HEK293 (cell line): Measurements from ENCODE around the gene NUMA1.
A peak's percentile ranks its signal among the peaks of the same experiment; 100 is the strongest.

Experiments
- EGR2 ChIP-seq: fragments of 450-650 bp; formaldehyde crosslinking; IDR thresholded peaks from 2 replicates; pipeline ENCODE4 v1.5.1; 2016; ENCODE audit warnings: low read depth, missing biosample characterization, missing genetic modification characterization
- KLF7 ChIP-seq: fragments of 450-650 bp; formaldehyde crosslinking; IDR thresholded peaks from 2 replicates; pipeline ENCODE4 v1.5.1; 2016; ENCODE audit warnings: missing biosample characterization, missing genetic modification characterization, borderline replicate concordance
- SP2 ChIP-seq: fragments of 450-650 bp; formaldehyde crosslinking; IDR thresholded peaks from 2 replicates; pipeline ENCODE4 v1.5.1; 2016; ENCODE audit warnings: missing biosample characterization, missing genetic modification characterization
- SP3 ChIP-seq: fragments of 450-650 bp; formaldehyde crosslinking; IDR thresholded peaks from 2 replicates; pipeline ENCODE4 v1.5.1; 2016; ENCODE audit warnings: missing biosample characterization, missing genetic modification characterization
- ZIC2 ChIP-seq: fragments of 450-650 bp; formaldehyde crosslinking; IDR thresholded peaks from 2 replicates; pipeline ENCODE4 v1.5.1; 2016; ENCODE audit warnings: missing biosample characterization, missing genetic modification characterization
- ZNF138 ChIP-seq: fragments of 450-650 bp; formaldehyde crosslinking; IDR thresholded peaks from 2 replicates; pipeline ENCODE4 v1.5.1; 2016; ENCODE audit warnings: missing biosample characterization, missing genetic modification characterization, borderline replicate concordance
- ZNF175 ChIP-seq: fragments of 450-650 bp; formaldehyde crosslinking; IDR thresholded peaks from 2 replicates; pipeline ENCODE4 v1.5.1; 2016; ENCODE audit warnings: missing biosample characterization, missing genetic modification characterization
- ZNF223 ChIP-seq: fragments of 450-650 bp; formaldehyde crosslinking; IDR thresholded peaks from 2 replicates; pipeline ENCODE4 v1.5.1; 2016; ENCODE audit warnings: missing biosample characterization, missing genetic modification characterization
- ZNF311 ChIP-seq: fragments of 450-650 bp; formaldehyde crosslinking; IDR thresholded peaks from 2 replicates; pipeline ENCODE4 v1.5.1; 2017; ENCODE audit warnings: missing biosample characterization, missing genetic modification characterization, borderline replicate concordance
- ZNF555 ChIP-seq: fragments of 450-650 bp; formaldehyde crosslinking; conservative IDR thresholded peaks from 2 replicates; pipeline ENCODE4 v1.5.1; 2017; ENCODE audit warnings: missing biosample characterization, mild to moderate bottlenecking, missing genetic modification characterization, inconsistent platforms
- ZNF558 ChIP-seq: fragments of 450-650 bp; formaldehyde crosslinking; IDR thresholded peaks from 2 replicates; pipeline ENCODE4 v1.5.1; 2016; ENCODE audit warnings: missing biosample characterization, missing genetic modification characterization
- ZNF561 ChIP-seq: fragments of 450-650 bp; IDR thresholded peaks from 2 replicates; pipeline ENCODE4 v1.5.1; 2018; ENCODE audit warnings: missing biosample characterization, missing genetic modification characterization, borderline replicate concordance
- ZNF571 ChIP-seq: fragments of 450-650 bp; formaldehyde crosslinking; IDR thresholded peaks from 2 replicates; pipeline ENCODE4 v1.5.0; 2017; ENCODE audit warnings: missing biosample characterization, missing genetic modification characterization
- ZNF707 ChIP-seq: fragments of 450-650 bp; formaldehyde crosslinking; IDR thresholded peaks from 2 replicates; pipeline ENCODE4 v1.5.1; 2016; ENCODE audit warnings: missing biosample characterization, missing genetic modification characterization
- ZNF791 ChIP-seq: fragments of 450-650 bp; formaldehyde crosslinking; IDR thresholded peaks from 2 replicates; pipeline ENCODE4 v1.5.1; 2016; ENCODE audit warnings: missing biosample characterization, missing genetic modification characterization
- ZNF792 ChIP-seq: fragments of 450-650 bp; formaldehyde crosslinking; IDR thresholded peaks from 2 replicates; pipeline ENCODE4 v1.5.1; 2016; ENCODE audit warnings: missing biosample characterization, missing genetic modification characterization
- TF ChIP-seq, protein P1 (sequence below): fragments of 450-650 bp; formaldehyde crosslinking; conservative IDR thresholded peaks from 2 replicates; pipeline ENCODE4 v1.5.1; 2016; ENCODE audit warnings: low read depth, missing biosample characterization, missing genetic modification characterization
- TF ChIP-seq, protein P2 (sequence below): fragments of 450-650 bp; formaldehyde crosslinking; IDR thresholded peaks from 2 replicates; pipeline ENCODE4 v1.5.1; 2016; ENCODE audit warnings: missing biosample characterization, missing genetic modification characterization
- TF ChIP-seq, protein P3 (sequence below): fragments of 450-650 bp; formaldehyde crosslinking; IDR thresholded peaks from 2 replicates; pipeline ENCODE4 v1.5.1; 2016; ENCODE audit warnings: missing biosample characterization, missing genetic modification characterization
- TF ChIP-seq, protein P4 (sequence below): fragments of 450-650 bp; formaldehyde crosslinking; IDR thresholded peaks from 2 replicates; pipeline ENCODE4 v1.5.1; 2016; ENCODE audit warnings: missing biosample characterization, missing genetic modification characterization
- TF ChIP-seq, protein P5 (sequence below): fragments of 450-650 bp; formaldehyde crosslinking; IDR thresholded peaks from 2 replicates; pipeline ENCODE4 v1.5.1; 2016; ENCODE audit warnings: missing biosample characterization, missing genetic modification characterization

Gene NUMA1

DNA sequence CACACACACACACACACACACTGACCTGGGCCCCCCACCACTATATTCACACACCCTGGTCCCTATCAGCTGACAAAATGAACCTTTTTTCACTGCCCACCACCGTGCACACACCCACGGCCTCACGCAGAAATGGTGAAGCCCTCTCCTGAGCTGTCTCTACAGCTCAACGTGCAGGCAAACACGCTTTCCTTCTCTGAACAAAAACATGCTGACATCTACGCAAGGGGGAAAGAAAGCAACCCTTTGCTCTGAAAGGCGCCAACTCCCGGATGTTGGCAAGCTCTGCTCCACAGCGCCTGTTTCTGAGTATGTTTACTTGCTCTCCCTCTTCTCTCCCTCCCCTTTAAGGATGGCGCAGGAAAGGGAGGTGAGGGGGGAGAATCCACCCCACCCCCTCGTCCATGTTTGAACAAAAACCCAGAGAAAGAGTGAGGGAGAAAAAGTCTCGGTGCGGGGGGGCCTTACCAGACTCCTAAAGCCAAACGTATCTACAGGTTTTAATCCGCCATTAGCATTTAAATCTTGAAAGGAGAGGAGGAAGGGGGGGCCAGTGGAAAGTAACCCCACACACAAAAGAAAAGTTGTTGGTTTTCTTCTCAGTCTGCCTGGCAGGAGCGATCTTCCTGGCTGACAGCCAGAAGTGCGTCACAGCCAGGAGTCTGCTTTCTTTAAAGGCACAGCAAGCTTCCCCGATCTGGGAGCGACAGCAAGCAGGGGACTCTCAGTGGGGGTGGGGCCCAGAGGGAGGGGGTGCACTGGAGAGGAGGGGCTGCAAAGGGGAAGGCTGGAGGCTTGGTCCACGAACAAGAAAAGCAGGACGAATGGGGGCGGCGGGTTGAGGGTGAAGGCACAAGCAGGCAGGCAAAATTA is 39.6 kb downstream of the NUMA1 start (continued):
- TF ChIP-seq, protein P1, sequence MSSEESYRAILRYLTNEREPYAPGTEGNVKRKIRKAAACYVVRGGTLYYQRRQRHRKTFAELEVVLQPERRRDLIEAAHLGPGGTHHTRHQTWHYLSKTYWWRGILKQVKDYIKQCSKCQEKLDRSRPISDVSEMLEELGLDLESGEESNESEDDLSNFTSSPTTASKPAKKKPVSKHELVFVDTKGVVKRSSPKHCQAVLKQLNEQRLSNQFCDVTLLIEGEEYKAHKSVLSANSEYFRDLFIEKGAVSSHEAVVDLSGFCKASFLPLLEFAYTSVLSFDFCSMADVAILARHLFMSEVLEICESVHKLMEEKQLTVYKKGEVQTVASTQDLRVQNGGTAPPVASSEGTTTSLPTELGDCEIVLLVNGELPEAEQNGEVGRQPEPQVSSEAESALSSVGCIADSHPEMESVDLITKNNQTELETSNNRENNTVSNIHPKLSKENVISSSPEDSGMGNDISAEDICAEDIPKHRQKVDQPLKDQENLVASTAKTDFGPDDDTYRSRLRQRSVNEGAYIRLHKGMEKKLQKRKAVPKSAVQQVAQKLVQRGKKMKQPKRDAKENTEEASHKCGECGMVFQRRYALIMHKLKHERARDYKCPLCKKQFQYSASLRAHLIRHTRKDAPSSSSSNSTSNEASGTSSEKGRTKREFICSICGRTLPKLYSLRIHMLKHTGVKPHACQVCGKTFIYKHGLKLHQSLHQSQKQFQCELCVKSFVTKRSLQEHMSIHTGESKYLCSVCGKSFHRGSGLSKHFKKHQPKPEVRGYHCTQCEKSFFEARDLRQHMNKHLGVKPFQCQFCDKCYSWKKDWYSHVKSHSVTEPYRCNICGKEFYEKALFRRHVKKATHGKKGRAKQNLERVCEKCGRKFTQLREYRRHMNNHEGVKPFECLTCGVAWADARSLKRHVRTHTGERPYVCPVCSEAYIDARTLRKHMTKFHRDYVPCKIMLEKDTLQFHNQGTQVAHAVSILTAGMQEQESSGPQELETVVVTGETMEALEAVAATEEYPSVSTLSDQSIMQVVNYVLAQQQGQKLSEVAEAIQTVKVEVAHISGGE (tag by site-specific recombination), result no peak
- TF ChIP-seq SP3 (tag by site-specific recombination), result 0 out of 2 replicates have a peak, but pooled peaks have one; percentile 10
- TF ChIP-seq, protein P2, sequence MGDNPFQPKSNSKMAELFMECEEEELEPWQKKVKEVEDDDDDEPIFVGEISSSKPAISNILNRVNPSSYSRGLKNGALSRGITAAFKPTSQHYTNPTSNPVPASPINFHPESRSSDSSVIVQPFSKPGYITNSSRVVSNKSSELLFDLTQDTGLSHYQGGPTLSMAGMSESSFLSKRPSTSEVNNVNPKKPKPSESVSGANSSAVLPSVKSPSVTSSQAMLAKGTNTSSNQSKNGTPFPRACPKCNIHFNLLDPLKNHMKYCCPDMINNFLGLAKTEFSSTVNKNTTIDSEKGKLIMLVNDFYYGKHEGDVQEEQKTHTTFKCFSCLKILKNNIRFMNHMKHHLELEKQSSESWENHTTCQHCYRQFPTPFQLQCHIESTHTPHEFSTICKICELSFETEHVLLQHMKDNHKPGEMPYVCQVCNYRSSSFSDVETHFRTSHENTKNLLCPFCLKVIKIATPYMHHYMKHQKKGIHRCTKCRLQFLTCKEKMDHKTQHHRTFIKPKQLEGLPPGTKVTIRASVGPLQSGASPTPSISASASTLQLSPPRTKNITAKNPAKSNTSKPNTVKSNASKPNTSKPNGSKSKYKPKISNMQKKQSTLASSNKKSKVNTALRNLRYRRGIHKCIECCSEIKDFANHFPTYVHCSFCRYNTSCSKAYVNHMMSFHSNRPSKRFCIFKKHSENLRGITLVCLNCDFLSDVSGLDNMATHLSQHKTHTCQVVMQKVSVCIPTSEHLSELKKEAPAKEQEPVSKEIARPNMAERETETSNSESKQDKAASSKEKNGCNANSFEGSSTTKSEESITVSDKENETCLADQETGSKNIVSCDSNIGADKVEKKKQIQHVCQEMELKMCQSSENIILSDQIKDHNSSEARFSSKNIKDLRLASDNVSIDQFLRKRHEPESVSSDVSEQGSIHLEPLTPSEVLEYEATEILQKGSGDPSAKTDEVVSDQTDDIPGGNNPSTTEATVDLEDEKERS, result no peak
- TF ChIP-seq KLF7 (tag by site-specific recombination), result no peak
- no peak for TF ChIP-seq ZNF792
- TF ChIP-seq ZNF558 (tag by site-specific recombination), result no peak
- TF ChIP-seq, protein P3, sequence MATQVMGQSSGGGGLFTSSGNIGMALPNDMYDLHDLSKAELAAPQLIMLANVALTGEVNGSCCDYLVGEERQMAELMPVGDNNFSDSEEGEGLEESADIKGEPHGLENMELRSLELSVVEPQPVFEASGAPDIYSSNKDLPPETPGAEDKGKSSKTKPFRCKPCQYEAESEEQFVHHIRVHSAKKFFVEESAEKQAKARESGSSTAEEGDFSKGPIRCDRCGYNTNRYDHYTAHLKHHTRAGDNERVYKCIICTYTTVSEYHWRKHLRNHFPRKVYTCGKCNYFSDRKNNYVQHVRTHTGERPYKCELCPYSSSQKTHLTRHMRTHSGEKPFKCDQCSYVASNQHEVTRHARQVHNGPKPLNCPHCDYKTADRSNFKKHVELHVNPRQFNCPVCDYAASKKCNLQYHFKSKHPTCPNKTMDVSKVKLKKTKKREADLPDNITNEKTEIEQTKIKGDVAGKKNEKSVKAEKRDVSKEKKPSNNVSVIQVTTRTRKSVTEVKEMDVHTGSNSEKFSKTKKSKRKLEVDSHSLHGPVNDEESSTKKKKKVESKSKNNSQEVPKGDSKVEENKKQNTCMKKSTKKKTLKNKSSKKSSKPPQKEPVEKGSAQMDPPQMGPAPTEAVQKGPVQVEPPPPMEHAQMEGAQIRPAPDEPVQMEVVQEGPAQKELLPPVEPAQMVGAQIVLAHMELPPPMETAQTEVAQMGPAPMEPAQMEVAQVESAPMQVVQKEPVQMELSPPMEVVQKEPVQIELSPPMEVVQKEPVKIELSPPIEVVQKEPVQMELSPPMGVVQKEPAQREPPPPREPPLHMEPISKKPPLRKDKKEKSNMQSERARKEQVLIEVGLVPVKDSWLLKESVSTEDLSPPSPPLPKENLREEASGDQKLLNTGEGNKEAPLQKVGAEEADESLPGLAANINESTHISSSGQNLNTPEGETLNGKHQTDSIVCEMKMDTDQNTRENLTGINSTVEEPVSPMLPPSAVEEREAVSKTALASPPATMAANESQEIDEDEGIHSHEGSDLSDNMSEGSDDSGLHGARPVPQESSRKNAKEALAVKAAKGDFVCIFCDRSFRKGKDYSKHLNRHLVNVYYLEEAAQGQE (tag by site-specific recombination), result no peak
- TF ChIP-seq ZNF138 (tag by site-specific recombination), result no peak
- TF ChIP-seq SP2 (tag by site-specific recombination), result no peak
- no peak for TF ChIP-seq ZNF175 (tag by site-specific recombination)
- peak; percentile 69; the same call in 1 of the 2 replicates for TF ChIP-seq ZNF561
- TF ChIP-seq, protein P4, sequence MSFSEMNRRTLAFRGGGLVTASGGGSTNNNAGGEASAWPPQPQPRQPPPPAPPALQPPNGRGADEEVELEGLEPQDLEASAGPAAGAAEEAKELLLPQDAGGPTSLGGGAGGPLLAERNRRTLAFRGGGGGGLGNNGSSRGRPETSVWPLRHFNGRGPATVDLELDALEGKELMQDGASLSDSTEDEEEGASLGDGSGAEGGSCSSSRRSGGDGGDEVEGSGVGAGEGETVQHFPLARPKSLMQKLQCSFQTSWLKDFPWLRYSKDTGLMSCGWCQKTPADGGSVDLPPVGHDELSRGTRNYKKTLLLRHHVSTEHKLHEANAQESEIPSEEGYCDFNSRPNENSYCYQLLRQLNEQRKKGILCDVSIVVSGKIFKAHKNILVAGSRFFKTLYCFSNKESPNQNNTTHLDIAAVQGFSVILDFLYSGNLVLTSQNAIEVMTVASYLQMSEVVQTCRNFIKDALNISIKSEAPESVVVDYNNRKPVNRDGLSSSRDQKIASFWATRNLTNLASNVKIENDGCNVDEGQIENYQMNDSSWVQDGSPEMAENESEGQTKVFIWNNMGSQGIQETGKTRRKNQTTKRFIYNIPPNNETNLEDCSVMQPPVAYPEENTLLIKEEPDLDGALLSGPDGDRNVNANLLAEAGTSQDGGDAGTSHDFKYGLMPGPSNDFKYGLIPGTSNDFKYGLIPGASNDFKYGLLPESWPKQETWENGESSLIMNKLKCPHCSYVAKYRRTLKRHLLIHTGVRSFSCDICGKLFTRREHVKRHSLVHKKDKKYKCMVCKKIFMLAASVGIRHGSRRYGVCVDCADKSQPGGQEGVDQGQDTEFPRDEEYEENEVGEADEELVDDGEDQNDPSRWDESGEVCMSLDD, result no peak
- TF ChIP-seq EGR2, result peak; percentile 47; the same call in 1 of the 2 replicates
- no peak for TF ChIP-seq ZNF791 (tag by site-specific recombination)
- TF ChIP-seq ZNF707 (tag by site-specific recombination), result no peak
- TF ChIP-seq ZIC2 (tag by site-specific recombination), result peak; percentile 81
- TF ChIP-seq, protein P5, sequence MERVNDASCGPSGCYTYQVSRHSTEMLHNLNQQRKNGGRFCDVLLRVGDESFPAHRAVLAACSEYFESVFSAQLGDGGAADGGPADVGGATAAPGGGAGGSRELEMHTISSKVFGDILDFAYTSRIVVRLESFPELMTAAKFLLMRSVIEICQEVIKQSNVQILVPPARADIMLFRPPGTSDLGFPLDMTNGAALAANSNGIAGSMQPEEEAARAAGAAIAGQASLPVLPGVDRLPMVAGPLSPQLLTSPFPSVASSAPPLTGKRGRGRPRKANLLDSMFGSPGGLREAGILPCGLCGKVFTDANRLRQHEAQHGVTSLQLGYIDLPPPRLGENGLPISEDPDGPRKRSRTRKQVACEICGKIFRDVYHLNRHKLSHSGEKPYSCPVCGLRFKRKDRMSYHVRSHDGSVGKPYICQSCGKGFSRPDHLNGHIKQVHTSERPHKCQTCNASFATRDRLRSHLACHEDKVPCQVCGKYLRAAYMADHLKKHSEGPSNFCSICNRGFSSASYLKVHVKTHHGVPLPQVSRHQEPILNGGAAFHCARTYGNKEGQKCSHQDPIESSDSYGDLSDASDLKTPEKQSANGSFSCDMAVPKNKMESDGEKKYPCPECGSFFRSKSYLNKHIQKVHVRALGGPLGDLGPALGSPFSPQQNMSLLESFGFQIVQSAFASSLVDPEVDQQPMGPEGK (tag by site-specific recombination), result peak; percentile 90
- TF ChIP-seq ZNF571 (tag by site-specific recombination), result no peak
- TF ChIP-seq ZNF311, result no peak
- no peak for TF ChIP-seq ZNF555 (tag by site-specific recombination)
- peak; percentile 87 for TF ChIP-seq ZNF223
